HUES48 (cell line): ENCODE data around the gene GLO1.

Experiments used
- H3K27ac ChIP-seq: one replicate; pipeline ENCODE4 v1.7.0; 2013; ENCODE audit warnings: low read depth, low read length, inconsistent platforms
- H3K27me3 ChIP-seq: 2 replicates; pipeline ENCODE4 v1.6.1; 2013; ENCODE audit warnings: mild to moderate bottlenecking, low read length; ENCODE audit not compliant: control insufficient read depth, insufficient read depth
- H3K36me3 ChIP-seq: 2 replicates; pipeline ENCODE4 v1.6.1; 2013; ENCODE audit warnings: low read length; ENCODE audit not compliant: control insufficient read depth, insufficient read depth
- H3K4me1 ChIP-seq: 2 replicates; pipeline ENCODE4 v1.6.1; 2013; ENCODE audit warnings: mild to moderate bottlenecking, low read length; ENCODE audit not compliant: control insufficient read depth, insufficient read depth
- H3K4me3 ChIP-seq: 2 replicates; pipeline ENCODE4 v1.5.1; 2013; ENCODE audit warnings: mild to moderate bottlenecking, low read depth, low read length
- H3K9ac ChIP-seq: 2 replicates; pipeline ENCODE4 v1.6.1; 2013; ENCODE audit warnings: mild to moderate bottlenecking, low read depth, low read length, moderate library complexity
- H3K9me3 ChIP-seq: 2 replicates; pipeline ENCODE4 v1.6.1; 2013; ENCODE audit warnings: low read length; ENCODE audit not compliant: control insufficient read depth, insufficient read depth

Gene GLO1

GRCh38 chr6:38684904-38685303 lies 18.0 kb downstream of the GLO1 start:
- no peaks in the 10 kb centered on the region for H3K9me3 ChIP-seq
- H3K36me3 ChIP-seq, result peaks cover 65% of the 10 kb centered on the region

DNA sequence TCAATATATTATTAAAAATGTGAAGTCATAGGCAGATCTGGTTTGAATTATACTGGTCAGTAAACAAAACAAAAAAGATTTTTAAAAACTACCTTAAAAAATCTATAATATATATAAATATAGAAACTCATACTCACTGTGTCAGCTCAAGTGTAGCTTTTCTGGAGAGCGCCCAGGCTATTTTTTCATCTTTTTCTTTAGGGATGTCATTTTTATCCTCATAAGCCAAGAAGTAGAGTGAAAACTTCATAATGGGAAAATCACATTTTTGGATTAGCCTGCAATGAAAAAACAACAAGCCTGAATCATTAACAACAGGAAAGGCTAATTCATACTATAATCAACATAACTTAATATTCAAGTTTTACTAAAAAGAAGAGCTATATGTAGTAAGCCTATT lies 18.7 kb downstream of the GLO1 start:
- no peak overlapping the region for H3K4me3 ChIP-seq
- H3K36me3 ChIP-seq, result peaks cover 71% of the 10 kb centered on the region
- no peaks in the 10 kb centered on the region for H3K4me1 ChIP-seq
- H3K27me3 ChIP-seq, result no peaks in the 10 kb centered on the region
- H3K9ac ChIP-seq, result no peak overlapping the region
- H3K9me3 ChIP-seq, result no peaks in the 10 kb centered on the region
- no peak overlapping the region for H3K27ac ChIP-seq

More at GRCh38 chr6:38684904-38685303, 18.0 kb downstream of the GLO1 start:
- Histone ChIP-seq H3K4me3 (no peak overlapping the region), H3K27ac (no peak overlapping the region), H3K9ac (no peak overlapping the region), H3K4me1 (no peaks in the 10 kb centered on the region), H3K27me3 (no peaks in the 10 kb centered on the region)

- Histone ChIP-seq H3K9ac (no peak overlapping the region), H3K4me3 (no peak overlapping the region), H3K27ac (no peak overlapping the region), H3K27me3 (no peaks in the 10 kb centered on the region), H3K9me3 (no peaks in the 10 kb centered on the region), H3K36me3 (peaks cover 89% of the 10 kb centered on the region), H3K4me1 (no peaks in the 10 kb centered on the region)
Measured at GRCh38 chr6:38681850-38682249, 21.1 kb downstream of the GLO1 start.

- H3K9me3 ChIP-seq, result no peaks in the 10 kb centered on the region
- peaks cover 88% of the 10 kb centered on the region for H3K36me3 ChIP-seq
Measured at GRCh38 chr6:38679668-38680067, 23.3 kb downstream of the GLO1 start.

DNA sequence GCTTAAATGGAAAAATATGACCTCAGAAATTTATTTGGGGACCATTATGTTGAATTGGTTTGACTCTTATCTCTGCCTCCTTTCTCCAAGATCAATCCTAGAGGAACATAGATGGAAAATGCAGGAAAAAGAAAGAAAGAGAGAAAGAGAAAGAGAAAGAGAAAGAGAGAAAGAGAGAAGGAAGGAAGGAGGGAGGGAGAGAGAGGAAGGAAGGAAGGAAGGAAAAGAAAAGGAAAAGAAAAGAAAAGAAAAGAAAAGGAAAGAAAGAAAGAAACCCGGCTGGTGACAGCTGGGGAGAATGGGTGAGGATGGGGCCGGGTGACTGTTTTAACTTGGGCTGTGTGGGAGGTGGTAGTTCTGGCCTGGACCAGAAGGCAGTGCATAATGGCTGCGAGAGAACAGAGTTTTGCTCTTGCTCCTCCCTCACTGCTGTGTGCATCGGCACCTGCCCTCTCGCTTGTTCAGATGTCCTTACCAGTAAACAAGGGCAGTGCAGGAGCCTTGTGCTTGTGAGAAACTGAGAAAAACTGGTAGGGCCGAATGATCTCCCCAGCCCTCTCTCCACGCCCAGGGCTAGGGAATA lies 24.7 kb downstream of the GLO1 start:
- Histone ChIP-seq H3K27me3 (no peaks in the 10 kb centered on the region), H3K27ac (no peak overlapping the region), H3K4me1 (no peaks in the 10 kb centered on the region), H3K9ac (no peak overlapping the region), H3K9me3 (no peaks in the 10 kb centered on the region), H3K4me3 (no peak overlapping the region), H3K36me3 (peaks cover 77% of the 10 kb centered on the region)

More at GRCh38 chr6:38679668-38680067, 23.3 kb downstream of the GLO1 start:
- no peaks in the 10 kb centered on the region for H3K4me1 ChIP-seq
- H3K27ac ChIP-seq, result no peak overlapping the region
- no peak overlapping the region for H3K4me3 ChIP-seq
- H3K9ac ChIP-seq, result no peak overlapping the region
- no peaks in the 10 kb centered on the region for H3K27me3 ChIP-seq

- no peaks in the 10 kb centered on the region for H3K9me3 ChIP-seq
- H3K36me3 ChIP-seq, result peaks cover 65% of the 10 kb centered on the region
- H3K9ac ChIP-seq, result no peak overlapping the region
- no peak overlapping the region for H3K4me3 ChIP-seq
- no peaks in the 10 kb centered on the region for H3K27me3 ChIP-seq
- H3K4me1 ChIP-seq, result no peaks in the 10 kb centered on the region
- H3K27ac ChIP-seq, result no peak overlapping the region
Measured at GRCh38 chr6:38676974-38677544, 25.9 kb downstream of the GLO1 start.

DNA sequence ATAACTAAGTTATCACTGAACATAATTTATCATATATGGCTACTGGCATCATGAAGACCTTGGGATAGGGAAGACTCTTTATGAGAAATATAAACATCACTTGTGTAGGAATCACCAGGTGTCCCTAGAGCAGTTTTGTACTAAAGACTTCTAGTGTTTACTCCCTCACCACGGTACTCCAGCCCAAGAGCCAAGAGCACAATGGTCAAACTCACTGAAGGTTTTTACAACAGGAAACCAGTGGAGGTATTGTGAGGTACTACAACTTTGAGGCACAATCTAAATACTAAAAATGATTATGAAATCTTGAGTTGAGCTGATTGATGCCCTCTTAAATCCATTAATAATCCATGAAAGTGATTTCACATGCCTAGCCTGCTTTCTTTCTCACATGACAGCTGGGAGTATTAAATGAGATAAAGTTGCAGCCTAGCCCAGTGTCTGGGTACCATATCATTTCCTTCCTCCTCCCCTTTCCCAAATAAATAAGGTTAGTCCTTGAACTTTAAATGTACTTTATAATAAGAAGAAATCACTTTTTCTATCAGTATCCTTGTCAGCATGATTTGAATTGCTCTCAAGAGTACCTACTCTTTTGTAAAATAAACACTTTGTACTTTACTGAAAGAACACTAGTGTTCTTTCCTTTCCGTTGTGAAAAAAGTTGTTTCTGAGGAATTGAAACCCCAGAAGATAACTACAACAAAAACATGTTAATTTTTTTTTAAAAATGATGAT lies 26.5 kb downstream of the GLO1 start:
- Histone ChIP-seq H3K36me3 (peaks cover 58% of the 10 kb centered on the region), H3K4me1 (no peaks in the 10 kb centered on the region), H3K27ac (no peak overlapping the region), H3K9ac (no peak overlapping the region), H3K4me3 (no peak overlapping the region), H3K9me3 (no peaks in the 10 kb centered on the region), H3K27me3 (no peaks in the 10 kb centered on the region)

DNA sequence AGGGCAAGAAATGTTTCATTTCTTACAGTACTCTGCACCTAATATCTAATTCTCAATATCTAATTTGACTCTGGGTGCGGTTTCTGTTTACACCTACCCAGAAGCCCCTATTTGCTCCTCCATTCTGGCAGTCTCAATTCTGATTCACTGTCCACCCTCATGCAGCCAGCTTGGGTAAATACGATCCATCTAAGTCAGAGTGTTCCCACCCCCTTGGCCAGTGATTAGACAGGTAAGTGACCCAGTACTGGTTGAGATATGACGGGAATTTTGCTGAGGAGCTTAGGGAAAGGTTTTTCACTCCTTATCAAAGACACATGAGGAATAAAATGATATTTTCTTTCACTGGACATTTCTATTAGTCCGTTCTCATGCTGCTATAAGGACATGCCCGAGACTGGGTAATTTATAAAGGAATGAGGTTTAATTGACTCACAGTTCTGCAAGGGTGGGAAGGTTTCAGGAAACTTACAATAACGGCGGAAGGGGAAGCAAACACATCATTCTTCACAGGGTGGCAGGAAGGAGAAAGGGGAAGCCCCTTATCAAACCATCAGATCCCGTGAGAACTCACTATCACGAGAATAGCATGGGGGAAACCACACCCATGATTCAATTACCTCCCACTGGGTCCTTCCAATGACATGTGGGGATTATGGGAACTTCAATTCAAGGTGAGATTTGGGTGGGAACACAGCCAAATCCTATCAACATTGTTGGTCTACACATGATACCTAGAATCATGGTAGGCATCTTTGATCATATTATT lies 29.4 kb downstream of the GLO1 start:
- Histone ChIP-seq H3K4me1 (no peaks in the 10 kb centered on the region), H3K4me3 (no peak overlapping the region), H3K36me3 (peaks cover 37% of the 10 kb centered on the region), H3K27me3 (no peaks in the 10 kb centered on the region), H3K27ac (no peak overlapping the region), H3K9ac (no peak overlapping the region), H3K9me3 (no peaks in the 10 kb centered on the region)

DNA sequence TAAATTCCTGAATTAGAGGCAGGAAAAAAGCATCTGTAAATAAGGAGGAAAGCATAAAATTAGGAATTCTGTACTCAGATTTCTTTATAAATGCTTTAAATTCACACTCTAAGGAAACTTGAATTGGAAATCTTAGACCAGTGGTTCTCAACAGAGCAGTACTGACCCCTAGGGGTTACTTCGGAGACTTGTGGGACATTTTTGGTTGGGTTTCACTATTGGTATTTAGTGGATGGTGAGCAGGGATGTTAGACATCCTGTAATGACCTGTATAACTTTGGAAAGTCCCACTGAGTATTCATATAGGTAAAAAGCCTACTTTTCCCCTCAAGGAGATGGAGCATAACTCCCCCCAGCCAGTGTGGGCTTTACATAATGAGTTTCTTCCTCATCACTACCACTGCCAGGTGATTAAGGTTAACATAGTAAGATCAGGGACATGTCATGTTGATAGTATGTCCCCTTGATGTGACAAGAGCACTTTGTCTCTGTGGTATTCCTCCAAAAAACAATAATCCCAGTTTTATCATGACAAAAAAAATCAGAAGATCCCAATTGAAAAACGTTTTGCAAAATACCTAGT lies 31.0 kb downstream of the GLO1 start:
- H3K27me3 ChIP-seq, result no peaks in the 10 kb centered on the region
- H3K27ac ChIP-seq, result no peak overlapping the region
- no peaks in the 10 kb centered on the region for H3K9me3 ChIP-seq
- H3K36me3 ChIP-seq, result peaks cover 22% of the 10 kb centered on the region
- no peak overlapping the region for H3K9ac ChIP-seq
- H3K4me3 ChIP-seq, result no peak overlapping the region
- H3K4me1 ChIP-seq, result no peaks in the 10 kb centered on the region

DNA sequence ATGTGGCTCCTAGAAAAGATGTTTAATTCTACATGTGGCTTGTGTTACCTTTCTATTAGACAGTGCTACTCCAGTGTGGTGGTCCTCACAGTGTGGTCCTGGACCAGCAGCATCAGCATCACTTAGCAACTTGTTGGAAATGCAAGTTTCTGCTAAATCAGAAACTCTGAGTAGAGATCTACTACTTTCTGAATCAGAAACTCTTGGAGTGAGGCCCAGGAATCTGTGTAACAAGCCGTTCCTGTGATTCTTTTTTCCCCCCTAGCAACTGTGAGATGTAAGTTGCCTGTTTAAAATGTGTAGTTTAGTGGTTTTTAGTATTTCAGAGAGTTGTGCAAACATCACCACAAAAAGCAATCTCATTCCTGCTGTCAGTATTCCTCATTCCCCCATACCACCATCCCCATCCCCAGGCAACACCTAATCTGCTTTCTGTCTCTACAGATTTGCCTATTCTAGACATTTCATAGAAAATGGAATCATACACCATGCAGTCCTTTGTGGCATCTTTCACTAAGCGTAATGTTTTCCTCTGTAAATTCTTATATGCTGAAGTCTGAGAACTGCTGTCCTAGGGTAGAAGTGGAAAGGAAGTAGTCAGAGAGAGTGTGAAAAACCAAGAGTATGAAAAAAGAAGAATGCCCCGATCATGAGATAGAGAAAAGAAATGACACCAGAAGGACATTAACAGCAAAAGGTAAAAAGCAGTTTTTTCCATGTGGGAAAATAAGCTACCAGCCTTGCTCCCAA lies 44.4 kb downstream of the GLO1 start:
- no peak overlapping the region for H3K4me3 ChIP-seq
- no peaks in the 10 kb centered on the region for H3K4me1 ChIP-seq
- H3K9me3 ChIP-seq, result no peaks in the 10 kb centered on the region
- H3K27ac ChIP-seq, result no peak overlapping the region
- no peaks in the 10 kb centered on the region for H3K36me3 ChIP-seq
- no peak overlapping the region for H3K9ac ChIP-seq
- H3K27me3 ChIP-seq, result no peaks in the 10 kb centered on the region
